ENCODE results near the gene UBE2O.
"Not testable (repeated sequence)": the region's sequence is repeated elsewhere in the genome, so short reads cannot be mapped to it uniquely, and the experiment has no call there.

Gene UBE2O

GRCh38 chr17:76376318-76377133, 76.4 kb downstream of the UBE2O start:
- no peak for DNase-seq (ENCODE audit: low read depth, low spot score)

GRCh38 chr17:76371656-76372628, 81.0 kb downstream of the UBE2O start:
- no peak for DNase-seq (ENCODE audit: low read depth, low spot score)

GRCh38 chr17:76370261-76370993, 82.5 kb downstream of the UBE2O start:
- no peak for DNase-seq (ENCODE audit: low read depth, low spot score)

GRCh38 chr17:76369804-76370203, 83.1 kb downstream of the UBE2O start:
- no peak for DNase-seq (ENCODE audit: low read depth, low spot score)

- DNase-seq (ENCODE audit: low read depth, low spot score) = no peak
These were observed 83.6 kb downstream of the UBE2O start for GRCh38 chr17:76369379-76369778.

DNA sequence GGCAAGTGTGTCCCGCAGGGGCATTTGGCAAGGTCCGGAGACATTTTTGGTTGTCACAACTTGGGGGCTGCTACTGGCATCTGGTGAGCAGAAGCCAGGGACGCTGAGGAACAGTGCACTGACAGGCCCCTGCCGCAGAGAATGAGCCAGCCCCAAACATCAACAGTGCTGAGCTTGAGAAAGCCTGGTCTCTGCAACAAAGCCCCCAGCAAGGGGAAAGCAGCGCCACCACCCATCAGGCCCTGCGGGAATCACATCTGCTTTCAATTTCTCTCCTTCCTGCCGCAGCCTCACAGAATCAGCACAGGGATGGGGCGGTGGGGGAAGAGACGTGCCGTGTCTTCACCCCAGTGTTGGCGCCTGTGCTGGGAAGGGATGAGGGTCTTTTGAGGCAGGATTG, 84.4 kb downstream of the UBE2O start:
- DNase-seq (ENCODE audit: low read depth, low spot score) = no peak

- no peak for DNase-seq (ENCODE audit: low read depth, low spot score)
These were observed 85.3 kb downstream of the UBE2O start for GRCh38 chr17:76367642-76368041.

- DNase-seq (ENCODE audit: low read depth, low spot score) = no peak
These were observed 86.7 kb downstream of the UBE2O start for GRCh38 chr17:76366247-76366646.

GRCh38 chr17:76365256-76365903, 87.6 kb downstream of the UBE2O start:
- no peak for DNase-seq (ENCODE audit: low read depth, low spot score)

DNA sequence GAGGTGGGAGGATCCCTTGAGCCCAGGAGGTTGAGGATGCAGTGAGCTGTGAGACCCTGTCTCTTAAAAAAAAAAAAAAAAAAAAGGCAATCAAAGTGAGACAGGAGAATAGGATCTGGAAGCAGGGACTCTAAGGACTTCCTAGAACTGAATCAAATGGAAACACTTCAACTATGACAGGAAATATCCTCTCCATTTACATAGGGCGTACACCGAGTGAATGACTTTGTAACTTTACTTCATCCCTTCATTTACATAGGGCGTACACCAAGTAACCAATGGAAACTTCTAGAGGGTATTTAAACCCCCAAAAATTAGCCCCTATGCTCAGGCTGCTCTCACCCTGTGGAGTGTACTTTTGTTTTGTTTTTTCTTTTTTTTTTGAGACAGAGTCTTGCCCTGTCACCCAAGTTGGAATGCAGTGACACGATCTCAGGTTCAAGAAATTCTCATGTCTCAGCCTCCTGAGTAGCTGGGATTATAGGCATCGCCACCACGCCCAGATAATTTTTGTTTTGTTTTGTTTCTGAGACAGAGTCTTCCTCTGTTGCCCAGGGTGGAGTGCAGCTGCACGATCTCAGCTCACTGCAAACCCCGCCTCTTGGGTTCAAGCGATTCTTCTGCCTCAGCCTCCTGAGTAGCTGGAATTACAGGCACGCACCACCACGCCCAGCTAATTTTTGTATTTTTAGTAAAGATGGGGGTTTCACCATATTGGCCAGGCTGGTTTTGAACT, 89.7 kb downstream of the UBE2O start:
- DNase-seq (ENCODE audit: low read depth, low spot score) = no peak

- DNase-seq (ENCODE audit: low read depth, low spot score) = no peak
These were observed 92.5 kb downstream of the UBE2O start for GRCh38 chr17:76360461-76360860.

DNA sequence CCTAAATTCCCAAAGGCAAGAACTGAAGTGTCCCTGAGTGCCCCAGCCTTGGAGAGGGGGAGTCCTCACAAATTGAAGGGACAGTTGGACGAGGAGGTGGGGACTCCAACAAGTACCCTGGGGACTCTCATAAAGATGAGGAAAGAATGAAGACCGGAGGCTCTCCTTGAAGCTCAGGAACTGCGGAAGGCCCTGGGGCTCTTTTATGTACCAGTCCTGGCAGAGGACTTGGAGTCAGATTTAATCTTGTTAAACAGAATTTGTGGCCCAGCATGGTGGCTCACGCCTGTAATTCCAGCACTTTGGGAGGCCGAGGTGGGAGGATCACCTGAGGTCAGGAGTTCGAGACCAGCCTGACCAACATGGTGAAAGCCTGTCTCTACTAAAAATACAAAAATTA, 93.2 kb downstream of the UBE2O start:
- DNase-seq (ENCODE audit: low read depth, low spot score) = not testable (repeated sequence)

DNA sequence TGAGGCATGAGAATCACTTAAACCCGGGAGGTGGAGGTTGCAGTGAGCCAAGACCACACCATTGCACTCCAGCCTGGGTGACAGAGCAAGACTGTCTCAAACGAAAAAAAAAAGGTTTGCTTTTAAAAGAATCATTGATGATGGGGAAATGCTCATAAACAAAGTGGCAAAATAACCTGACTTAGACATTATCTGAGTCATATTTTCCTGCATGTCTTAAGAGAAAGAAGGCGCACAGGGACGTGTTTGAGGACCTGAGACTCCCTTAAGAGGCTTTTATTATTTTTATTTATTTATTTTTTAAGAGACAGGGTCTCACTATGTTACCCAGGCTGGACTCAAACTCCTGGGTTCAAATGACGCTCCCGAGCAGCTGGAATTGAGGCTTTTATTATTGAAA, 93.6 kb downstream of the UBE2O start:
- no peak for DNase-seq (ENCODE audit: low read depth, low spot score)

DNA sequence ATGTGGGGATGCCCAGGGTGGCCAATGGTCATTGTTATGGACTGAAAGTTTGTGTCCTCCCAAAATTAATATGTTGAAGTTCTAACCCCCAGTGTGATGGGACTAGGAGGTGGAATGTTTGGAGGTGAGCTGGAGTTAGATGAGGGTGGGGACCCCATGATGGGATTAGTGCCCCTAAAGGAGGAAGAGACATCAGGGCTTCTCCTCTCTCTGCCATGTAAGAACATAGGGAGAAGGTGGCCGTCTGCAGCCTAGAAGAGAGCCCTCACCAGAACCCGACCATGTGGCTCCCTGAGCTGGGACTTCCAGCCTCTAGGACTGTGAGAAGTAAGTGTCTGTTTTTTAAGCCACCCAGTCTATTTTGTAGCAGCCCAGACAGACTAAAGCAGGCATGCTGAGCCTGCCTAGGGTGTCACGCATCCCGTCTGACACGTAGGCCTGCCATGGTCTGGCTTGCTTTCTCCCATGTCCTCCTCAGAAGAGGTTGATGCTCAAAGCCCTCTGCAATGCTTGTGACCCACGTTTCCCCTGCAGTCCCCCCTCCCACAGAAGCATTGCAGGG, 95.3 kb downstream of the UBE2O start:
- DNase-seq (ENCODE audit: low read depth, low spot score) = no peak

GRCh38 chr17:76356803-76357456, 96.0 kb downstream of the UBE2O start:
- DNase-seq (ENCODE audit: low read depth, low spot score) = no peak

DNA sequence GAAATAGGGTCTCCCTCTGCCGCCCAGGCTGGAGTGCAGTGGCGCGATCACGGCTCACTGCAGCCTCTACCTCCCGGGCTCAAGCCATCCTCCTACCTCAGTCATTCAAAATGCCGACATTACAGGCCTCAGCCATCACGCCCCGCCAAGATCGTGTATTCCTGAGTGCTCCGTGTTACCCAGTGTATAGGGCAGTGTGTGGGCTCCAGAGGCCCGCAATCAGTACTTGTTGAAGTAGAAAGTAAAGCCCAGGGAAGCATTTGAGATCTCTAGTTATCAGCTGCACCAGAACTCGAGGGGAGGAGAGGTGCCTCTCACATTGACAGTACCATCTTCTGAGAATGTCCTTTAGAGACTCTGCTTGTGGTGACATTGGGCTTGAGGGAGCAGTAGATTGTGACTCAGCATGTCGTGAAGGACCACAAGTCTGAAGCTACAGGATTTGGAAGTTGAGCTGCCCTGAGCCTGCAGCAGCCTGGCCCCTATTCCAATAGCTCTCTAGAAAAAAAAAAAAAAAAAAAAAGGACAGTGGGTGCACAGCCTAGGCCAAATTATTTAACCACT, 98.1 kb downstream of the UBE2O start:
- DNase-seq (ENCODE audit: low read depth, low spot score) = no peak

DNA sequence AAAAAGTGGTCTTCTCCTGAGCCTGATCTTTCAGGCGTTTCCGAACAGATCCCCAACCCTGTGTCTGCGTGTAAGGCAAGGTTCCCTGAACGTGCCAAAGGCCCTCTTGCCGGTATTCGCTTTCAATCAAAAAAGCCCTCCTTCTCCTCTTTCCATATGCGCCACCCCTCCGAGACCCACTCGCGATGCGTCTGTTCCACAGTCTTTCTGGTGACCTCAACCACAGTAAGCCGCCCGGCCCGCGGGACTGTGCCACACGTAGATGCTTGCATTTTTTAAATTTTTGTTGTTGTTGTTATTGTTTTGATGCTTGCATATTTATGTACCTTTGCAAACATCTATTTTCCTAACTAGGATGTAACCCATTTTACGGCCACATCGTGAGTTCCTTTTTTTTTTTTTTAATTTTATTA, 98.6 kb downstream of the UBE2O start:
- DNase-seq (ENCODE audit: low read depth, low spot score) = no peak

DNA sequence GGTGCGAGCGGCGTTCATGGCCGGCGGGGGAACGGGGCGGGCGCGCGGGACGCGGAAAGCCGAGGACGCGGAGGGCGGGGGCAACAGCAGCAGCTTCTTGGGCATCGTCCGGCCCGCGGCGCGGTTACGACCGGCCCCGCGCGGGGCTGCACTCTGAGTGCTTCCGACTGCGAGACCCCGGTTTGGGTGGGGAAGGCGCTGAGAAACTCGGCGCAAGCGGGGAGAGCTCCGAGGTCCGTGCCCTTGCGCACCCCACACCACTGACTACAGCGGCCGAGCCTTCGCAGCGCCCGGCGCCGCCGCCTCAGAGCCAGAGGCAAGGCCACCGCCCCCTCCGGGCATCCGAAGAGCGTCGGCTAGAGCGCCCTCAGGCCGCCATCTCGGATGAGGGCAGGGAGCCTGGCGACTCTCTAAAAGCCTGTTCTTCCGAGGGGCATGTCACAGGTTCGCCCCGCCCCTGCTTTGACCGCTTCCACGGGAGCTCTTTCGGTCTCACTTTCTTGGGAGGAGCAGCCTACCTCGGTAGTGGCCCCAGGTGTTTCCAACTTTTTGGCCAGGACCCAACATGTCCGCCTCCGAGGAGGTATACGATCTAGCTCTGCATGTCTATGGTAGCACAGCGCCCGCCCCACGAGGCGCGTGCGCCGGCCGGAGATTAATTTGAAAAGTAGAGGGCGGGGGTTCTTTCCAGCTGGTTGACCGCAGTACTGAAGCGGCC, 99.2 kb downstream of the UBE2O start, which contains the start of gene PRPSAP1:
PRPSAP1 (minus strand) TSS at position 318 of the 718 bp plus-strand sequence; CDS start at position 105, 213 bp downstream.
- DNase-seq (ENCODE audit: low read depth, low spot score) = peak; percentile 60
